ENCODE data around the gene HPRT1. TPM values are rescaled to one million over a fixed set of nuclear protein-coding genes. Genes with fewer than 3 reads are reported as not detected.
"Not testable (repeated sequence)": the region's sequence is repeated elsewhere in the genome, so short reads cannot be mapped to it uniquely, and the experiment has no call there.

Gene HPRT1
- total RNA-seq, 1 donor from 2014 or later, result 19.4 TPM

GRCh38 chrX:134461437-134461836, 1.5 kb downstream of the HPRT1 start:
- Histone ChIP-seq H3K36me3 (no peaks in the 10 kb centered on the region), H3K27me3 (ENCODE audit: low read depth) (no peaks in the 10 kb centered on the region), H3K27ac (replicated peaks) (no peak overlapping the region), H3K4me1 (peaks cover 10% of the 10 kb centered on the region), H3K4me3 (no peak overlapping the region), H3K9me3 (replicated peaks) (no peaks in the 10 kb centered on the region)
- TF ChIP-seq CTCF (IDR thresholded peaks at IDR 0.05; ENCODE audit: borderline replicate concordance), result no peak
- no peak for DNase-seq
- intact Hi-C loops (cut with micrococcal nuclease), result no loop called here

GRCh38 chrX:134462927-134463326, 3.0 kb downstream of the HPRT1 start:
- H3K36me3 ChIP-seq, result no peaks in the 10 kb centered on the region
- H3K4me3 ChIP-seq, result no peak overlapping the region
- DNase-seq, result no peak
- H3K27ac ChIP-seq (replicated peaks), result no peak overlapping the region
- no peaks in the 10 kb centered on the region for H3K27me3 ChIP-seq (ENCODE audit: low read depth)
- H3K4me1 ChIP-seq, result peaks cover 10% of the 10 kb centered on the region
- no peak for TF ChIP-seq CTCF (IDR thresholded peaks at IDR 0.05; ENCODE audit: borderline replicate concordance)
- intact Hi-C loops (cut with micrococcal nuclease), result no loop called here
- no peaks in the 10 kb centered on the region for H3K9me3 ChIP-seq (replicated peaks)

- DNase-seq; H3K36me3 ChIP-seq; H3K4me3 ChIP-seq; H3K27ac ChIP-seq (replicated peaks); H3K27me3 ChIP-seq (ENCODE audit: low read depth); intact Hi-C loops (cut with micrococcal nuclease); H3K9me3 ChIP-seq (replicated peaks): not testable (repeated sequence)
- H3K4me1 ChIP-seq, result peaks cover 10% of the 10 kb centered on the region
Measured at GRCh38 chrX:134464453-134464852, 4.5 kb downstream of the HPRT1 start.

- no peak for TF ChIP-seq CTCF (IDR thresholded peaks at IDR 0.05; ENCODE audit: borderline replicate concordance)
- no peak overlapping the region for H3K27ac ChIP-seq (replicated peaks)
Measured at GRCh38 chrX:134469486-134469885, 9.5 kb downstream of the HPRT1 start.

GRCh38 chrX:134470013-134470412, 10.0 kb downstream of the HPRT1 start:
- no peak overlapping the region for H3K27ac ChIP-seq (replicated peaks)
- H3K36me3 ChIP-seq, result peaks cover 4% of the 10 kb centered on the region
- no peaks in the 10 kb centered on the region for H3K27me3 ChIP-seq (ENCODE audit: low read depth)
- no peak overlapping the region for H3K4me3 ChIP-seq
- H3K9me3 ChIP-seq (replicated peaks), result no peaks in the 10 kb centered on the region
- DNase-seq, result no peak
- intact Hi-C loops (cut with micrococcal nuclease), result no loop called here
- no peaks in the 10 kb centered on the region for H3K4me1 ChIP-seq
- TF ChIP-seq CTCF (IDR thresholded peaks at IDR 0.05; ENCODE audit: borderline replicate concordance), result no peak

More at GRCh38 chrX:134469486-134469885, 9.5 kb downstream of the HPRT1 start:
- Histone ChIP-seq H3K4me3 (no peak overlapping the region), H3K27me3 (ENCODE audit: low read depth) (no peaks in the 10 kb centered on the region), H3K4me1 (no peaks in the 10 kb centered on the region), H3K9me3 (replicated peaks) (no peaks in the 10 kb centered on the region), H3K36me3 (no peaks in the 10 kb centered on the region)
- intact Hi-C loops (cut with micrococcal nuclease), result no loop called here
- DNase-seq, result no peak

GRCh38 chrX:134472041-134472440, 12.1 kb downstream of the HPRT1 start:
- intact Hi-C loops (cut with micrococcal nuclease), result no loop called here
- no peak overlapping the region for H3K4me3 ChIP-seq
- no peaks in the 10 kb centered on the region for H3K9me3 ChIP-seq (replicated peaks)
- H3K4me1 ChIP-seq, result no peaks in the 10 kb centered on the region
- DNase-seq, result no peak
- H3K36me3 ChIP-seq, result peaks cover 11% of the 10 kb centered on the region
- no peaks in the 10 kb centered on the region for H3K27me3 ChIP-seq (ENCODE audit: low read depth)
- H3K27ac ChIP-seq (replicated peaks), result no peak overlapping the region
- TF ChIP-seq CTCF (IDR thresholded peaks at IDR 0.05; ENCODE audit: borderline replicate concordance), result no peak

All from left ventricle myocardium inferior (tissue), 1 donor.